B cell (primary cell): ENCODE measurements around the gene AARS1. TPM values are rescaled to one million over a fixed set of nuclear protein-coding genes. Genes with fewer than 3 reads are reported as not detected.

Experiments used
- ATAC-seq: fragments of 200-7000 bp; cut with Tn5 transposase; one replicate; pipeline ENCODE4 v1.10.0; 2021; ENCODE audit warnings: low read depth, mild to moderate bottlenecking, moderate number of reproducible peaks, moderate library complexity
- CTCF ChIA-PET: fragments of 350-600 bp; sonication (Branson Sonifier 250); formaldehyde crosslinking; loops from one replicate; lab custom pipeline; 2021; ENCODE audit warnings: antibody characterized with exemption, inconsistent platforms; lab: Charles Lee
- POLR2A ChIA-PET: fragments of 350-600 bp; sonication (Branson Sonifier 250); formaldehyde crosslinking; loops from one replicate; lab custom pipeline; 2021; ENCODE audit warnings: antibody characterized with exemption; lab: Charles Lee
- DNase-seq: peaks from one replicate; pipeline ENCODE4 v3.0.0; 2013
- H2AFZ ChIP-seq: 2 replicates; pipeline ENCODE4 v1.6.1; 2012; ENCODE audit warnings: mild to moderate bottlenecking, low read depth, low read length; ENCODE audit not compliant: insufficient read depth, poor library complexity, severe bottlenecking
- H3K27ac ChIP-seq, 2 donors: 1 replicate in 1 of 2; 2 replicates in 1 of 2; pipeline ENCODE4 v1.5.1; 2012 to 2013; ENCODE audit warnings: low read length in 2 of 2, mild to moderate bottlenecking in 2 of 2, moderate library complexity in 1 of 2
- H3K27me3 ChIP-seq, 4 experiments: fragments of 200-600 bp in 1 of 4; sonication (generic) in 1 of 4; replicated peaks in 1 of 4; 1 replicate in 2 of 4; 2 replicates in 2 of 4; pipeline versions ENCODE4 v1.6.1 to v1.7.0; 2013 to 2016; ENCODE audit warnings: low read length in 3 of 4, mild to moderate bottlenecking in 2 of 4, mixed read lengths in 1 of 4, moderate library complexity in 1 of 4; ENCODE audit not compliant: insufficient read depth in 4 of 4, control insufficient read depth in 3 of 4; ENCODE audit errors: control extremely low read depth in 1 of 4
- H3K36me3 ChIP-seq, 2 experiments: replicated peaks in 1 of 2; 1 replicate in 1 of 2; 2 replicates in 1 of 2; pipeline versions ENCODE4 v1.6.1 to v1.7.1; 2013; ENCODE audit warnings: low read length in 1 of 2; ENCODE audit not compliant: insufficient read depth in 2 of 2, control insufficient read depth in 1 of 2; ENCODE audit errors: control extremely low read depth in 1 of 2, extremely low read depth in 1 of 2
- H3K4me1 ChIP-seq, 2 donors: fragments of 200-600 bp in 1 of 2; sonication (generic) in 1 of 2; 1 replicate in 1 of 2; 2 replicates in 1 of 2; pipeline versions ENCODE4 v1.5.1 to v1.6.1; 2013 to 2017; ENCODE audit warnings: low read length in 2 of 2; ENCODE audit not compliant: control insufficient read depth in 2 of 2, insufficient read depth in 2 of 2
- H3K4me2 ChIP-seq: replicated peaks from 2 replicates; pipeline ENCODE3; 2012; ENCODE audit warnings: mild to moderate bottlenecking, low read depth, low read length; ENCODE audit not compliant: poor library complexity, severe bottlenecking
- H3K4me3 ChIP-seq, 5 experiments: fragments of 200-600 bp in 1 of 5; sonication (generic) in 1 of 5; 1 replicate in 3 of 5; 2 replicates in 2 of 5; pipeline versions ENCODE4 v1.5.1 to v1.7.0; 2011 to 2016; ENCODE audit warnings: low read length in 4 of 5, mild to moderate bottlenecking in 4 of 5, low read depth in 2 of 5, control low read depth in 1 of 5, moderate library complexity in 1 of 5; ENCODE audit not compliant: insufficient read depth in 1 of 5; ENCODE audit errors: control extremely low read depth in 1 of 5, extremely low read depth in 1 of 5
- H3K79me2 ChIP-seq: fragments of 200-600 bp; sonication (generic); one replicate; pipeline ENCODE4 v1.6.0; 2016; ENCODE audit warnings: low read length; ENCODE audit not compliant: control insufficient read depth, insufficient read depth
- H3K9ac ChIP-seq: fragments of 200-600 bp; sonication (generic); 2 replicates; pipeline ENCODE4 v1.6.1; 2017; ENCODE audit warnings: mild to moderate bottlenecking, low read length, moderate library complexity
- H3K9me3 ChIP-seq, 3 donors: one replicate each; pipeline versions ENCODE4 v1.6.1 to v1.7.1; 2013; ENCODE audit warnings: low read length in 2 of 3; ENCODE audit not compliant: control insufficient read depth in 2 of 3, insufficient read depth in 1 of 3; ENCODE audit errors: control extremely low read depth in 1 of 3
- H4K20me1 ChIP-seq: 2 replicates; pipeline ENCODE4 v1.6.0; 2012; ENCODE audit warnings: mild to moderate bottlenecking, low read length; ENCODE audit not compliant: insufficient read depth, control insufficient read depth, poor library complexity, severe bottlenecking
- H3K27ac Mint-ChIP-seq: one replicate; pipeline ENCODE4 v1.8.0; 2021; ENCODE audit warnings: mixed read lengths
- H3K27me3 Mint-ChIP-seq: one replicate; pipeline ENCODE4 v1.8.0; 2021; ENCODE audit warnings: mixed read lengths
- H3K4me1 Mint-ChIP-seq: one replicate; pipeline ENCODE4 v1.8.0; 2021; ENCODE audit warnings: mixed read lengths
- H3K4me3 Mint-ChIP-seq: one replicate; pipeline ENCODE4 v1.8.0; 2021; ENCODE audit warnings: mixed read lengths
- H3K9me3 Mint-ChIP-seq: one replicate; pipeline ENCODE4 v1.8.0; 2022; ENCODE audit warnings: mixed read lengths; ENCODE audit not compliant: insufficient read depth
- EZH2 ChIP-seq: IDR thresholded peaks from 2 replicates; pipeline ENCODE4 v1.6.1; 2012; ENCODE audit warnings: borderline replicate concordance, low read depth, mild to moderate bottlenecking, moderate library complexity, low read length; ENCODE audit not compliant: insufficient read depth, poor library complexity, severe bottlenecking
- WGBS: methylation state at CpG from one replicate; pipeline ENCODE4 v1.1.5; 2013; ENCODE audit warnings: missing lambda C conversion rate; ENCODE audit not compliant: insufficient coverage; 5-methylcytosine and 5-hydroxymethylcytosine counted together
- intact Hi-C: fragments of 100-400 bp; cut with micrococcal nuclease; formaldehyde crosslinking; loops from one replicate; pipeline ENCODE4 v1.10.0; 2022
- polyA plus RNA-seq: library from polyadenylated mRNA; depleted of rRNA; stranded (reverse); fragments of >200 nt; gene quantifications from 2 replicates; pipeline ENCODE4 v1.2.3, GENCODE V29; 2012
- total RNA-seq, 2 donors: library from RNA; stranded (reverse); fragments of 120-200 nt in 1 of 2; gene quantifications; 1 replicate in 1 of 2; 2 replicates in 1 of 2; pipeline versions ENCODE4 v1.2.3 to v1.2.4, GENCODE V29; 2013 to 2022
- TF ChIP-seq, protein P1 (sequence below): fragments of 200-600 bp; IDR thresholded peaks from one replicate; pipeline ENCODE4 v1.8.0; 2022; ENCODE audit warnings: antibody characterized with exemption, mild to moderate bottlenecking

AARS1 gene
- total and polyA plus RNA-seq, 2 donors (not counting 1 experiment from before 2014, with no cell fraction given) = 27.7 to 57.8 TPM

DNA sequence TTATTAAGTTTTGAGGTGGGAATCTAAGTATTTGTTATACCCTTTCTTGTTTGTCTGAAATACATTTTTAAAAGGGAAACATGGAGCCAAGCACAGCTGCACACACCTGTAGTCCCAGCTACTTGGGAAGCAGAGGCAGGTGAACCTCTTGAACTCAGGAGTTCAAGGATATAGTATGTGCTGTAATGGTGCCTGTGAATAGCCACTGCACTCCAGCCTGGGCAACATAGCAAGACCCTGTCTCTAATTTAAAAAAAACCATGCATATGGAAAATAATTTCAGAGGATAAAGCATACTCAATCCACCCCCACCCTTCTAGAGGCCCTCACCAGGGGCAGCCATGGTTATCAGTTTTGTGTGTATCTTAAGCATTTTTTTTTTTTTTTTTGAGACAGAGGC lies 6.3 kb upstream of the AARS1 start:
- Histone ChIP-seq H3K9ac (no peak overlapping the region), H3K36me3 (no peaks in the 10 kb centered on the region), H3K27ac (no peak overlapping the region), H3K9me3 (no peaks in the 10 kb centered on the region), H3K27me3 (no peaks in the 10 kb centered on the region), H3K4me1 (peaks cover 8 to 16% of the 10 kb centered on the region in 2 donors), H4K20me1 (no peaks in the 10 kb centered on the region), H3K4me3 (no peak overlapping the region), H3K79me2 (peaks cover 23% of the 10 kb centered on the region), H3K4me2 (no peak overlapping the region), H2AFZ (no peak overlapping the region)
- no peaks in the 10 kb centered on the region for H3K9me3 Mint-ChIP-seq
- peaks cover 20% of the 10 kb centered on the region for H3K4me1 Mint-ChIP-seq
- ATAC-seq (no peak), DNase-seq (no peak)
- no peak overlapping the region for H3K27ac Mint-ChIP-seq
- intact Hi-C loops = no loop called here
- H3K4me3 Mint-ChIP-seq = no peak overlapping the region
- TF ChIP-seq, protein P1, sequence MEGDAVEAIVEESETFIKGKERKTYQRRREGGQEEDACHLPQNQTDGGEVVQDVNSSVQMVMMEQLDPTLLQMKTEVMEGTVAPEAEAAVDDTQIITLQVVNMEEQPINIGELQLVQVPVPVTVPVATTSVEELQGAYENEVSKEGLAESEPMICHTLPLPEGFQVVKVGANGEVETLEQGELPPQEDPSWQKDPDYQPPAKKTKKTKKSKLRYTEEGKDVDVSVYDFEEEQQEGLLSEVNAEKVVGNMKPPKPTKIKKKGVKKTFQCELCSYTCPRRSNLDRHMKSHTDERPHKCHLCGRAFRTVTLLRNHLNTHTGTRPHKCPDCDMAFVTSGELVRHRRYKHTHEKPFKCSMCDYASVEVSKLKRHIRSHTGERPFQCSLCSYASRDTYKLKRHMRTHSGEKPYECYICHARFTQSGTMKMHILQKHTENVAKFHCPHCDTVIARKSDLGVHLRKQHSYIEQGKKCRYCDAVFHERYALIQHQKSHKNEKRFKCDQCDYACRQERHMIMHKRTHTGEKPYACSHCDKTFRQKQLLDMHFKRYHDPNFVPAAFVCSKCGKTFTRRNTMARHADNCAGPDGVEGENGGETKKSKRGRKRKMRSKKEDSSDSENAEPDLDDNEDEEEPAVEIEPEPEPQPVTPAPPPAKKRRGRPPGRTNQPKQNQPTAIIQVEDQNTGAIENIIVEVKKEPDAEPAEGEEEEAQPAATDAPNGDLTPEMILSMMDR = no peak
- no peak for TF ChIP-seq EZH2
- H3K27me3 Mint-ChIP-seq = no peaks in the 10 kb centered on the region
- ChIA-PET POLR2A (interaction anchor here (0.7 kb wide), 1 partner anchor 8 kb away, joined by 3 read pairs; no protein-coding TSS in a partner anchor), CTCF (no interaction called here)

DNA sequence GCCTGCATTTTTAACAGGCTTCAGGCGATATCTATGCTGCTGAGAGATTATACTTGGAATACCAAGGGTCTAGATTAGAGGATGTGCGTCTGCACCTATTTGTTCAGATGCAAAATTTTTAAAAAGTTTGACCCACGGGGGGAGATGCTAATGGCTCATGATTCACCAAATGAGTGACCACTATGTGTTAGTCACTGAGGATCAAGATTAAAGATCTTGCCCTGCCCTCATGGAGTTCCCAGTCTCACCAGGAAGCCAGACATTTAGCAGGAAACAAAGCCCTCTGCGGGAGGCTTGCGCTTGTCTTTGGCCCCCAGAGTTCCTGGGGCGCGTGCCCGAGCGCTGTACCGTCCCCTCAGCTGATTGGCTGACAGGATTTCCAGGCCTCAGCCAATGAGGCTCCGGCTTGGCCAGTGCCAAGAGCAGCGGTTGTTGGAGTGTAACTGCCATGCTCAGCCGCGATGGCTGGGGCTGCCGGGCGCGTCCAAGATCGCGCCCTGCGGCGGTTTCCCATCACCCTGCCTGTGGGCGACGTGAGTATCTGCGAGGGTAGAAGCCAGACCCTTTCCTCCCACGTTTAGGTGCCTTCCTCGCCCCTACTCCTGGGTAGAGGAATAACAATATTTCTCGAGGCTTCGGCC lies 5.2 kb upstream of the AARS1 start:
- H3K27ac ChIP-seq = no peak overlapping the region

More for the DNA sequence above, 5.2 kb upstream of the AARS1 start:
- Mint-ChIP-seq H3K27ac (no peak overlapping the region), H3K9me3 (no peaks in the 10 kb centered on the region), H3K4me3 (no peak overlapping the region), H3K27me3 (no peaks in the 10 kb centered on the region), H3K4me1 (peaks cover 13% of the 10 kb centered on the region)
- 97% methylated on average over 24 of the region's 28 CpGs for WGBS
- no peaks in the 10 kb centered on the region for H3K9me3 ChIP-seq
- no peak for TF ChIP-seq EZH2
- TF ChIP-seq, protein P1 = no peak
- H3K27me3 ChIP-seq = no peaks in the 10 kb centered on the region
- H4K20me1 ChIP-seq = no peaks in the 10 kb centered on the region
- intact Hi-C loops = no loop called here
- H3K36me3 ChIP-seq = no peaks in the 10 kb centered on the region
- H3K4me3 ChIP-seq = no peak overlapping the region
- H3K4me2 ChIP-seq = no peak overlapping the region
- peaks cover 12% of the 10 kb centered on the region for H3K79me2 ChIP-seq
- POLR2A ChIA-PET = interaction anchor here (0.7 kb wide), 1 partner anchor 52 kb away, joined by 5 read pairs; the partner anchor contains the start of gene DDX19A
- ATAC-seq = no peak
- no peak overlapping the region for H3K9ac ChIP-seq
- no peak for DNase-seq
- peaks cover 0 to 11% of the 10 kb centered on the region in 2 donors for H3K4me1 ChIP-seq
- CTCF ChIA-PET = no interaction called here
- H2AFZ ChIP-seq = no peak overlapping the region
